Hepatocyte (in vitro differentiated cells): ENCODE data around the gene CUBN.

ENCODE experiments used
- CTCF ChIP-seq: fragments of 200-600 bp; sonication (generic); IDR thresholded peaks from 2 replicates; pipeline ENCODE4 v1.5.1; 2016; ENCODE audit warnings: antibody characterized with exemption, mild to moderate bottlenecking; ENCODE audit not compliant: poor library complexity
- EZH2 ChIP-seq: fragments of 200-600 bp; sonication (generic); IDR thresholded peaks from 2 replicates; pipeline ENCODE4 v1.6.1; 2016; ENCODE audit warnings: antibody characterized with exemption, mild to moderate bottlenecking, borderline replicate concordance
- EZH2phosphoT487 ChIP-seq: fragments of 200-600 bp; sonication (generic); IDR thresholded peaks from one replicate; pipeline ENCODE4 v1.6.1; 2018; ENCODE audit warnings: antibody characterized with exemption, mild to moderate bottlenecking, low read depth, moderate library complexity; ENCODE audit not compliant: unreplicated experiment, severe bottlenecking

- no peak for TF ChIP-seq CTCF
- no peak for TF ChIP-seq EZH2
- no peak for TF ChIP-seq EZH2phosphoT487
These were observed 62.0 kb downstream of the CUBN start for GRCh38 chr10:17067376-17068264.
